Measurements from ENCODE around the gene KCNQ1. TPM values are rescaled to one million over a fixed set of nuclear protein-coding genes. Genes with fewer than 3 reads are reported as not detected.

The KCNQ1 gene
- total RNA-seq, 1 experiment from 2014 or later: not detected

DNA sequence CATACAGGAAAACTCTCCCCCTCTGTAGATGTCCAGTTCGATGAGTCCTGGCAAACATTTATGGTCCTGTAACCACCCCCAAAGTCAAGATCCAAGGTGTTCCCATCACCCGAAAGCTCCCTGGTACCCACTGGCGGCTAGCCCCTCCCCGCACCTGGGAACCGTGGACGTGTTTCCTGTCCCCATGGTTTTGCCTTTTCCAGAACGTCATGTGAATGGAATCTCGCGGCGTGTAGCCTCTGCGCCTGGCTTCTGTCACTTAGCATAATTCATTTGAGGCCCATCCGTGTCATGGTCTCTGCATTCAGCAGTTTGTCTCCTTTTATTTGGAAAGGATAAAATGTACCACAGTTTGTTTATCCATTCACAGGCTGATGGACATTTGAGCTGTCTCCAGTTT is 106.3 kb downstream of the KCNQ1 start:
- intact Hi-C loops (cut with micrococcal nuclease): no loop called here
- no peaks in the 10 kb centered on the region for H3K9me3 Mint-ChIP-seq (ENCODE audit: unreplicated experiment)
- peaks cover 5% of the 10 kb centered on the region for H3K4me1 Mint-ChIP-seq (ENCODE audit: insufficient read depth, unreplicated experiment)
- no peak overlapping the region for H3K27ac Mint-ChIP-seq (ENCODE audit: low read depth, unreplicated experiment)
- POLR2A ChIA-PET: interaction anchor here (0.6 kb wide), 1 partner anchor 281 kb away, joined by 3 read pairs; no protein-coding TSS in a partner anchor
- no peak overlapping the region for H3K4me3 Mint-ChIP-seq (ENCODE audit: unreplicated experiment)
- CTCF ChIA-PET: interaction anchor here (1.6 kb wide), 1 partner anchor 18 kb away, joined by 7 read pairs; no protein-coding TSS in a partner anchor
- peaks cover 22% of the 10 kb centered on the region for H3K27me3 Mint-ChIP-seq (ENCODE audit: insufficient read depth, unreplicated experiment)
- DNase-seq (ENCODE audit: unreplicated experiment): no peak
- TF ChIP-seq, protein P1, sequence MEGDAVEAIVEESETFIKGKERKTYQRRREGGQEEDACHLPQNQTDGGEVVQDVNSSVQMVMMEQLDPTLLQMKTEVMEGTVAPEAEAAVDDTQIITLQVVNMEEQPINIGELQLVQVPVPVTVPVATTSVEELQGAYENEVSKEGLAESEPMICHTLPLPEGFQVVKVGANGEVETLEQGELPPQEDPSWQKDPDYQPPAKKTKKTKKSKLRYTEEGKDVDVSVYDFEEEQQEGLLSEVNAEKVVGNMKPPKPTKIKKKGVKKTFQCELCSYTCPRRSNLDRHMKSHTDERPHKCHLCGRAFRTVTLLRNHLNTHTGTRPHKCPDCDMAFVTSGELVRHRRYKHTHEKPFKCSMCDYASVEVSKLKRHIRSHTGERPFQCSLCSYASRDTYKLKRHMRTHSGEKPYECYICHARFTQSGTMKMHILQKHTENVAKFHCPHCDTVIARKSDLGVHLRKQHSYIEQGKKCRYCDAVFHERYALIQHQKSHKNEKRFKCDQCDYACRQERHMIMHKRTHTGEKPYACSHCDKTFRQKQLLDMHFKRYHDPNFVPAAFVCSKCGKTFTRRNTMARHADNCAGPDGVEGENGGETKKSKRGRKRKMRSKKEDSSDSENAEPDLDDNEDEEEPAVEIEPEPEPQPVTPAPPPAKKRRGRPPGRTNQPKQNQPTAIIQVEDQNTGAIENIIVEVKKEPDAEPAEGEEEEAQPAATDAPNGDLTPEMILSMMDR (IDR thresholded peaks at IDR 0.05; ENCODE audit: unreplicated experiment): no peak
- H3K36me3 Mint-ChIP-seq (ENCODE audit: insufficient read depth, unreplicated experiment): no peaks in the 10 kb centered on the region
- no TSS peak for BruUV-seq (replicated peaks)

DNA sequence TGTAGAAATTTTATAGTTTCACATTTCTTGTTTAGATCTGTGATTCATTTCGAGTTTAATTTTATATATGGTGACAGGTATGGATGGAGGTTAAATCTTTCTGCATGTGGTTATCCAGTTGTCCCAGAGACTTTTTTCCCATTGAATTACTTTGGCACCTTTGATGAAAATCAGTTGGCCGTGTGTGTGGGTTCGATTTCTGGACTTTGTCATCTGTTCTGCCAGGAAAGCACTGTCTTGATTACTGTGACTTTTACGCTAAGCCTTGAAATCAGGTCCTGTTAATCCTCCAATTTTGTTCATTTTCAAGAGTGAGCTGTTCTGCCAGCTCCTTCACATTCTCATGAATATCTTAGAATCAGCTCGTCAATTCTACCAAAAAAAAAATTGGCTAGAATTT is 107.4 kb downstream of the KCNQ1 start:
- Mint-ChIP-seq H3K27ac (ENCODE audit: low read depth, unreplicated experiment) (no peak overlapping the region), H3K4me1 (ENCODE audit: insufficient read depth, unreplicated experiment) (peaks cover 5% of the 10 kb centered on the region), H3K36me3 (ENCODE audit: insufficient read depth, unreplicated experiment) (no peaks in the 10 kb centered on the region), H3K9me3 (ENCODE audit: unreplicated experiment) (no peaks in the 10 kb centered on the region), H3K4me3 (ENCODE audit: unreplicated experiment) (no peak overlapping the region), H3K27me3 (ENCODE audit: insufficient read depth, unreplicated experiment) (peaks cover 22% of the 10 kb centered on the region)
- BruUV-seq (replicated peaks): no TSS peak
- ChIA-PET POLR2A (no interaction called here), CTCF (interaction anchor here (0.6 to 1.4 kb wide), 2 partner anchors 20 to 132 kb away, joined by 4 to 7 read pairs; no protein-coding TSS in a partner anchor)
- intact Hi-C loops (cut with micrococcal nuclease): no loop called here
- DNase-seq (ENCODE audit: unreplicated experiment): no peak
- TF ChIP-seq, protein P1 (IDR thresholded peaks at IDR 0.05; ENCODE audit: unreplicated experiment): no peak

DNA sequence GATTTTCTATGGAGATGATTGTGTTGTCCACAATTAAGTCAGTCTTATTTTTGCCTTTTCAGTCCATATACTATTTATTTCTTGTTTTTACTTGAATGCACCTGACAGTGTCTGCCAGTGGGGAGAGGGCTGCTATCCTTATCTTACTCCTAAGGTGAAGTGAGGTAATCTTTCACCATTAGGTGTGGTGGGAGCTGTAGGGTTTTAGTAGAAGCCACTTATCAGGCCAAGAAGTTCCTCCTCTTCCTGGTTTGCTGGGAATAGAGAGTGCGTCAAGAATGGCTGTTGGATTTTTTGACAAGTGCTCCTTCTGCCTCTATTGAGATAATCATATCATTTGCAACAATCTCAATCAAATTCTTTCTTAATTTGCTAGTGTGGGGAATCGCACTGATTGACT is 108.4 kb downstream of the KCNQ1 start:
- TF ChIP-seq, protein P1 (IDR thresholded peaks at IDR 0.05; ENCODE audit: unreplicated experiment): no peak
- Mint-ChIP-seq H3K4me3 (ENCODE audit: unreplicated experiment) (no peak overlapping the region), H3K36me3 (ENCODE audit: insufficient read depth, unreplicated experiment) (no peaks in the 10 kb centered on the region), H3K27me3 (ENCODE audit: insufficient read depth, unreplicated experiment) (peaks cover 22% of the 10 kb centered on the region), H3K27ac (ENCODE audit: low read depth, unreplicated experiment) (no peak overlapping the region), H3K4me1 (ENCODE audit: insufficient read depth, unreplicated experiment) (peaks cover 5% of the 10 kb centered on the region), H3K9me3 (ENCODE audit: unreplicated experiment) (no peaks in the 10 kb centered on the region)
- no peak for DNase-seq (ENCODE audit: unreplicated experiment)
- no TSS peak for BruUV-seq (replicated peaks)
- ChIA-PET CTCF (interaction anchor here (1.0 to 2.3 kb wide), 4 partner anchors 21 to 340 kb away, joined by 3 to 16 read pairs (median 5); no protein-coding TSS in a partner anchor), POLR2A (no interaction called here)
- intact Hi-C loops (cut with micrococcal nuclease): no loop called here

DNA sequence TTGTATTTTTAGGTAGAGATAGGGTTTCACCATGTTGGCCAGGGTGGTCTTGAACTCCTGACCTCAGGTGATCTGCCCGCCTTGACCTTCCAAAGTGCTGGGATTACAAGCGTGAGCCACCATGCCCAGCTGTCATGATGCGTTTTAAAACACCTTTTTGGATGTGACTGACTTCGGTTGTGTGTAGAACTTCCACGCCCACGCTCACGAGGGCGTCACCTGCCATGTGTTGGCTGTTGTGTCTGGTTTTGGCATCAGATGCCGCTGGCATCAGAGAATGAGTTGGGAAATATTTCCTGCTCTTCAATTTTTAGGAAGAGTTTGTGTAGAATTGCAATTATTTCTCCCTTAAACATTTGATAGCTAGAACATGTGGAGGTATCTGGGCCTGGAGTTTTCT is 109.1 kb downstream of the KCNQ1 start:
- TF ChIP-seq, protein P1 (IDR thresholded peaks at IDR 0.05; ENCODE audit: unreplicated experiment): no peak
- H3K27me3 Mint-ChIP-seq (ENCODE audit: insufficient read depth, unreplicated experiment): peaks cover 22% of the 10 kb centered on the region
- DNase-seq (ENCODE audit: unreplicated experiment): peak; percentile 40
- H3K9me3 Mint-ChIP-seq (ENCODE audit: unreplicated experiment): no peaks in the 10 kb centered on the region
- intact Hi-C loops (cut with micrococcal nuclease): no loop called here
- CTCF ChIA-PET: interaction anchor here (0.8 to 2.3 kb wide), 6 partner anchors 16 to 339 kb away, joined by 3 to 16 read pairs (median 4); no protein-coding TSS in a partner anchor
- H3K27ac Mint-ChIP-seq (ENCODE audit: low read depth, unreplicated experiment): no peak overlapping the region
- BruUV-seq (replicated peaks): no TSS peak
- no peaks in the 10 kb centered on the region for H3K36me3 Mint-ChIP-seq (ENCODE audit: insufficient read depth, unreplicated experiment)
- H3K4me1 Mint-ChIP-seq (ENCODE audit: insufficient read depth, unreplicated experiment): peaks cover 5% of the 10 kb centered on the region
- no peak overlapping the region for H3K4me3 Mint-ChIP-seq (ENCODE audit: unreplicated experiment)
- POLR2A ChIA-PET: no interaction called here

Measured in MCF 10A (cell line).